CD14-positive monocyte (primary cell): ENCODE results near the gene STEAP4. TPM values are rescaled to one million over a fixed set of nuclear protein-coding genes. Genes with fewer than 3 reads are reported as not detected.

ENCODE experiments used
- DNase-seq, 3 donors: peaks; one replicate each; pipeline ENCODE4 v3.0.0-alpha.2; 2011 to 2022
- H2AFZ ChIP-seq: 2 replicates; pipeline ENCODE4 v1.6.0; 2012; ENCODE audit warnings: mild to moderate bottlenecking, low read depth, low read length, inconsistent platforms; ENCODE audit not compliant: insufficient read depth, poor library complexity, severe bottlenecking
- H3K27ac ChIP-seq, 2 donors: 1 replicate in 1 of 2; 2 replicates in 1 of 2; pipeline ENCODE4 v1.5.1; 2012 to 2013; ENCODE audit warnings: low read length in 2 of 2, control low read depth in 1 of 2, inconsistent platforms in 1 of 2, low read depth in 1 of 2, mild to moderate bottlenecking in 1 of 2
- H3K27me3 ChIP-seq, 2 donors: one replicate each; pipeline versions ENCODE4 v1.6.0 to v1.6.1; 2011 to 2013; ENCODE audit warnings: low read length in 2 of 2; ENCODE audit not compliant: control insufficient read depth in 2 of 2, insufficient read depth in 2 of 2
- H3K36me3 ChIP-seq, 2 donors: replicated peaks in 1 of 2; 1 replicate in 1 of 2; 2 replicates in 1 of 2; pipeline versions ENCODE4 v1.5.1 to v1.6.1; 2012 to 2013; ENCODE audit warnings: low read length in 2 of 2, control low read depth in 1 of 2, inconsistent platforms in 1 of 2, mild to moderate bottlenecking in 1 of 2; ENCODE audit not compliant: insufficient read depth in 2 of 2, control insufficient read depth in 1 of 2
- H3K4me1 ChIP-seq, 2 donors: 1 replicate in 1 of 2; 2 replicates in 1 of 2; pipeline versions ENCODE4 v1.5.1 to v1.6.1; 2012 to 2013; ENCODE audit warnings: low read length in 2 of 2, control low read depth in 1 of 2, inconsistent platforms in 1 of 2, mild to moderate bottlenecking in 1 of 2, moderate library complexity in 1 of 2; ENCODE audit not compliant: insufficient read depth in 2 of 2, control insufficient read depth in 1 of 2
- H3K4me2 ChIP-seq: replicated peaks from 2 replicates; pipeline ENCODE3; 2012; ENCODE audit warnings: low read length, moderate library complexity, mild to moderate bottlenecking; ENCODE audit not compliant: poor library complexity, severe bottlenecking; ENCODE audit errors: extremely low read depth
- H3K4me3 ChIP-seq, 3 experiments: fragments of 200-600 bp in 1 of 3; sonication (generic) in 1 of 3; replicated peaks in 1 of 3; 1 replicate in 2 of 3; 2 replicates in 1 of 3; pipeline ENCODE4 v1.5.1; 2011 to 2013; ENCODE audit warnings: low read length in 3 of 3, mild to moderate bottlenecking in 3 of 3, control low read depth in 2 of 3, low read depth in 2 of 3, inconsistent platforms in 1 of 3, moderate library complexity in 1 of 3
- H3K79me2 ChIP-seq: 2 replicates; pipeline ENCODE4 v1.6.0; 2012; ENCODE audit warnings: mild to moderate bottlenecking, control low read depth, inconsistent platforms, low read length, moderate library complexity; ENCODE audit not compliant: insufficient read depth
- H3K9ac ChIP-seq: 2 replicates; pipeline ENCODE4 v1.6.0; 2017; ENCODE audit warnings: low read length, mild to moderate bottlenecking; ENCODE audit not compliant: insufficient read depth, poor library complexity, severe bottlenecking
- H3K9me3 ChIP-seq, 2 donors: replicated peaks in 1 of 2; 1 replicate in 1 of 2; 2 replicates in 1 of 2; pipeline versions ENCODE4 v1.5.1 to v1.6.1; 2012 to 2013; ENCODE audit warnings: low read length in 2 of 2, control low read depth in 1 of 2; ENCODE audit not compliant: control insufficient read depth in 1 of 2, insufficient read depth in 1 of 2
- H4K20me1 ChIP-seq: 2 replicates; pipeline ENCODE4 v1.6.0; 2012; ENCODE audit warnings: mild to moderate bottlenecking, low read length, control low read depth, moderate library complexity; ENCODE audit not compliant: insufficient read depth
- H3K27ac Mint-ChIP-seq, 7 donors: one replicate each; pipeline ENCODE4 v1.8.0; 2020; ENCODE audit warnings: mild to moderate bottlenecking in 7 of 7, mixed read lengths in 7 of 7, moderate library complexity in 6 of 7, inconsistent platforms in 2 of 7
- H3K27me3 Mint-ChIP-seq, 3 donors: one replicate each; pipeline ENCODE4 v1.8.0; 2021 to 2022; ENCODE audit warnings: low read depth in 3 of 3, mild to moderate bottlenecking in 3 of 3, mixed read lengths in 3 of 3, moderate library complexity in 3 of 3, inconsistent platforms in 1 of 3
- H3K36me3 Mint-ChIP-seq, 2 donors: one replicate each; pipeline ENCODE4 v1.8.0; 2020; ENCODE audit warnings: mixed read lengths in 2 of 2, inconsistent platforms in 1 of 2, mild to moderate bottlenecking in 1 of 2
- H3K4me1 Mint-ChIP-seq: one replicate; pipeline ENCODE4 v1.8.0; 2020; ENCODE audit warnings: mild to moderate bottlenecking, mixed read lengths
- H3K4me3 Mint-ChIP-seq, 2 donors: one replicate each; pipeline ENCODE4 v1.8.0; 2020; ENCODE audit warnings: mild to moderate bottlenecking in 2 of 2, mixed read lengths in 2 of 2, moderate library complexity in 1 of 2
- H3K9me3 Mint-ChIP-seq, 7 donors: one replicate each; pipeline ENCODE4 v1.8.0; 2020 to 2022; ENCODE audit warnings: mixed read lengths in 7 of 7, mild to moderate bottlenecking in 6 of 7, moderate library complexity in 6 of 7, inconsistent platforms in 2 of 7
- CTCF ChIP-seq: fragments of 200-600 bp; IDR thresholded peaks from one replicate; pipeline ENCODE4 v1.8.0; 2022; ENCODE audit warnings: antibody characterized with exemption, mild to moderate bottlenecking
- WGBS: methylation state at CpG from one replicate; pipeline ENCODE4 v1.1.5; 2013; ENCODE audit warnings: missing lambda C conversion rate; ENCODE audit not compliant: insufficient coverage; 5-methylcytosine and 5-hydroxymethylcytosine counted together
- intact Hi-C, 2 donors: fragments of 100-400 bp; cut with micrococcal nuclease; formaldehyde crosslinking; loops; one replicate each; pipeline versions ENCODE4 v1.15.0 to v1.15.1; 2023
- polyA plus RNA-seq, 3 donors: library from polyadenylated mRNA; depleted of rRNA in 1 of 3; unstranded in 2 of 3; stranded (reverse) in 1 of 3; fragments of 300-500 nt in 2 of 3; fragments of >200 nt in 1 of 3; fragmentation: Illumina TruSeq in 2 of 3; gene quantifications; 1 replicate in 2 of 3; 2 replicates in 1 of 3; pipeline ENCODE4 v1.2.3, GENCODE V29; 2012 to 2021

STEAP4 gene
- polyA plus RNA-seq, 3 donors, result 17.1 to 40.0 (median 26.2) TPM

- H3K4me1 ChIP-seq, result peaks cover 47 to 69% of the 10 kb centered on the region in 2 donors
- H3K4me3 Mint-ChIP-seq, result no peak overlapping the region
- no peaks in the 10 kb centered on the region for H3K36me3 ChIP-seq
- no peak overlapping the region for H3K27ac ChIP-seq
- DNase-seq, result peak in 1 of 3 donors; percentile 25
- H3K27me3 Mint-ChIP-seq, result peaks cover 0 to 2% (median 0%) of the 10 kb centered on the region in 3 donors
- TF ChIP-seq CTCF, result no peak
- H3K4me1 Mint-ChIP-seq, result peaks cover 63% of the 10 kb centered on the region
- H3K27ac Mint-ChIP-seq, result no peak overlapping the region
- no CpG with 5 or more reads among the region's 3 CpGs for whole genome bisulfite sequencing
- H3K9me3 Mint-ChIP-seq, result peaks cover 0 to 2% (median 0%) of the 10 kb centered on the region in 7 donors
- no peaks in the 10 kb centered on the region for H3K27me3 ChIP-seq
- H2AFZ ChIP-seq, result no peak overlapping the region
- H3K36me3 Mint-ChIP-seq, result no peaks in the 10 kb centered on the region
- no peak overlapping the region for H3K4me2 ChIP-seq
- intact Hi-C loops, result no loop called here
- H3K9me3 ChIP-seq, result no peaks in the 10 kb centered on the region
- no peak overlapping the region for H3K4me3 ChIP-seq
- peaks cover 12% of the 10 kb centered on the region for H3K79me2 ChIP-seq
- H3K9ac ChIP-seq, result no peak overlapping the region
- H4K20me1 ChIP-seq, result no peaks in the 10 kb centered on the region
Observed at GRCh38 chr7:88307823-88308222, 1.1 kb upstream of the STEAP4 start.

GRCh38 chr7:88307412-88307811 is 718 bp upstream of the STEAP4 start:
- H3K4me2 ChIP-seq, result peak overlapping the region; percentile 85
- H3K4me1 ChIP-seq, result peaks cover 50 to 73% of the 10 kb centered on the region in 2 donors
- peak overlapping the region in 1 of 2 donors; percentile 81 for H3K27ac ChIP-seq
- intact Hi-C loops, result no loop called here
- no peak for DNase-seq
- no peak overlapping the region for H3K9ac ChIP-seq
- H3K79me2 ChIP-seq, result peaks cover 14% of the 10 kb centered on the region
- Mint-ChIP-seq H3K9me3 (peaks cover 0 to 2% (median 0%) of the 10 kb centered on the region in 7 donors), H3K4me1 (peaks cover 64% of the 10 kb centered on the region), H3K27me3 (peaks cover 0 to 2% (median 0%) of the 10 kb centered on the region in 3 donors), H3K36me3 (peaks cover 2% of the 10 kb centered on the region in 2 donors), H3K27ac (peak overlapping the region in 5 of 7 donors; percentile 75 to 94 (median 88)), H3K4me3 (no peak overlapping the region)
- H3K27me3 ChIP-seq, result no peaks in the 10 kb centered on the region
- H3K4me3 ChIP-seq, result no peak overlapping the region
- no peaks in the 10 kb centered on the region for H3K36me3 ChIP-seq
- no peaks in the 10 kb centered on the region for H4K20me1 ChIP-seq
- H3K9me3 ChIP-seq, result no peaks in the 10 kb centered on the region
- H2AFZ ChIP-seq, result no peak overlapping the region
- no peak for TF ChIP-seq CTCF
- no CpG with 5 or more reads among the region's 2 CpGs for WGBS
